Measurements from ENCODE around the gene NAALADL1. TPM values are rescaled to one million over a fixed set of nuclear protein-coding genes. Genes with fewer than 3 reads are reported as not detected.

NAALADL1 gene
- total RNA-seq, 4 donors from 2014 or later, result 13.8 to 105 (median 75.6) TPM; not detected in 1

DNA sequence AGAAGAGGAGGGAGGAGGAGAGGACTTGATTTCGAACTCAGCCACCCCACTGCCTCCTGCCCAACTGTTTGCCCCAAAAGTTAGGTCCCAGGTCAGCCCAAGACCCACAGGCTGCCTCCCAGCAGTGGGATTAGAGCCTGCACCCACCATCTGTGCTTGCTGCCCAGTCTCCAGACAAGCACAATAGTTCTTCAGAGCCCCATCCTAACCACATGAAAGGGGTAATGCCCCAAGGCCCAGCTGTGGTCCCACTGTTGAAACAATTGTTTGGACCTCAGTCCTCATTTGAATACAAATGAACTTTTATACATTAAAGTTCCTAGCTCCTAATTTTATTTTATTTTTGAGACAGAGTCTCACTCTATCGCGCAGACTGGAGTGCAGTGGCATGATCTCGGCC lies 32.3 kb upstream of the NAALADL1 start:
- H3K4me3 ChIP-seq, result no peak overlapping the region
- no peak for DNase-seq
- H3K9me3 ChIP-seq, result no peaks in the 10 kb centered on the region
- 94% methylated on average over 4 of the region's 4 CpGs; no CpG with 5 or more reads in 1 of the 2 donors for WGBS, 2 donors (ENCODE audit: low coverage in 1 of 2)
- H3K4me1 ChIP-seq, result peaks cover 0 to 3% (median 2%) of the 10 kb centered on the region in 4 donors
- peaks cover 0 to 12% (median 0%) of the 10 kb centered on the region in 4 donors for H3K36me3 ChIP-seq
- H3K27me3 ChIP-seq, result no peaks in the 10 kb centered on the region
- intact Hi-C loops (cut with DNase I; ENCODE audit: low total_unique reads), result no loop called here
- H3K27ac ChIP-seq, result no peak overlapping the region
- in situ Hi-C loops (cut with MboI; ENCODE audit: low pct_ligation_motif_present in 1 of 4, low pct_unique_long_range_greater_than_20kb in 1 of 4, low sequenced_read_pairs in 3 of 4), result no loop called here
- TF ChIP-seq POLR2AphosphoS5 (IDR thresholded peaks at IDR 0.05) (no peak), EP300 (IDR thresholded peaks at IDR 0.05; ENCODE audit: low read depth) (no peak), CTCF (IDR thresholded peaks at IDR 0.05) (no peak), POLR2A (IDR thresholded peaks at IDR 0.05) (no peak)

GRCh38 chr11:65089621-65090020 lies 31.3 kb upstream of the NAALADL1 start:
- WGBS, 2 donors (ENCODE audit: low coverage in 1 of 2), result 86% methylated on average over 4 of the region's 4 CpGs; no CpG with 5 or more reads in 1 of the 2 donors
- Histone ChIP-seq H3K4me3 (no peak overlapping the region), H3K27me3 (no peaks in the 10 kb centered on the region), H3K36me3 (peaks cover 0 to 12% (median 0%) of the 10 kb centered on the region in 4 donors), H3K27ac (no peak overlapping the region), H3K9me3 (no peaks in the 10 kb centered on the region), H3K4me1 (peaks cover 5 to 11% (median 6%) of the 10 kb centered on the region in 4 donors)
- TF ChIP-seq POLR2A (IDR thresholded peaks at IDR 0.05) (no peak), CTCF (IDR thresholded peaks at IDR 0.05) (no peak), POLR2AphosphoS5 (IDR thresholded peaks at IDR 0.05) (no peak), EP300 (IDR thresholded peaks at IDR 0.05; ENCODE audit: low read depth) (no peak)
- in situ Hi-C loops (cut with MboI; ENCODE audit: low pct_ligation_motif_present in 1 of 4, low pct_unique_long_range_greater_than_20kb in 1 of 4, low sequenced_read_pairs in 3 of 4), result no loop called here
- intact Hi-C loops (cut with DNase I; ENCODE audit: low total_unique reads), result no loop called here
- DNase-seq, result no peak

GRCh38 chr11:65087827-65088226 lies 29.5 kb upstream of the NAALADL1 start:
- in situ Hi-C loops (cut with MboI; ENCODE audit: low pct_ligation_motif_present in 1 of 4, low pct_unique_long_range_greater_than_20kb in 1 of 4, low sequenced_read_pairs in 3 of 4), result no loop called here
- Histone ChIP-seq H3K9me3 (no peaks in the 10 kb centered on the region), H3K4me1 (peaks cover 11 to 21% (median 15%) of the 10 kb centered on the region in 4 donors), H3K27ac (no peak overlapping the region), H3K4me3 (no peak overlapping the region), H3K27me3 (no peaks in the 10 kb centered on the region), H3K36me3 (peaks cover 0 to 12% (median 0%) of the 10 kb centered on the region in 4 donors)
- no peak for TF ChIP-seq POLR2A (IDR thresholded peaks at IDR 0.05)
- no peak for TF ChIP-seq CTCF (IDR thresholded peaks at IDR 0.05)
- no peak for TF ChIP-seq POLR2AphosphoS5 (IDR thresholded peaks at IDR 0.05)
- TF ChIP-seq EP300 (IDR thresholded peaks at IDR 0.05; ENCODE audit: low read depth), result no peak
- intact Hi-C loops (cut with DNase I; ENCODE audit: low total_unique reads), result no loop called here
- DNase-seq, result no peak
- 98% methylated on average over 15 of the region's 15 CpGs; no CpG with 5 or more reads in 1 of the 2 donors for WGBS, 2 donors (ENCODE audit: low coverage in 1 of 2)

- Histone ChIP-seq H3K27me3 (no peaks in the 10 kb centered on the region), H3K9me3 (no peaks in the 10 kb centered on the region), H3K4me1 (peaks cover 11 to 21% (median 15%) of the 10 kb centered on the region in 4 donors), H3K4me3 (no peak overlapping the region), H3K36me3 (peaks cover 0 to 12% (median 0%) of the 10 kb centered on the region in 4 donors), H3K27ac (no peak overlapping the region)
- no peak for DNase-seq
- in situ Hi-C loops (cut with MboI; ENCODE audit: low pct_ligation_motif_present in 1 of 4, low pct_unique_long_range_greater_than_20kb in 1 of 4, low sequenced_read_pairs in 3 of 4) (no loop called here), intact Hi-C loops (cut with DNase I; ENCODE audit: low total_unique reads) (no loop called here)
- TF ChIP-seq POLR2AphosphoS5 (IDR thresholded peaks at IDR 0.05) (no peak), EP300 (IDR thresholded peaks at IDR 0.05; ENCODE audit: low read depth) (no peak), CTCF (IDR thresholded peaks at IDR 0.05) (no peak), POLR2A (IDR thresholded peaks at IDR 0.05) (no peak)
- WGBS, 2 donors (ENCODE audit: low coverage in 1 of 2), result 90 to 95% methylated on average over 10 to 11 of the region's 11 CpGs
Observed at GRCh38 chr11:65087216-65087615, 28.9 kb upstream of the NAALADL1 start.

Measured in transverse colon (tissue), 4 donors.